Astrocyte (in vitro differentiated cells and primary cell): ENCODE data around the gene CLIC6. TPM values are rescaled to one million over a fixed set of nuclear protein-coding genes. Genes with fewer than 3 reads are reported as not detected.

Experiments used
- DNase-seq: peaks from one replicate; pipeline ENCODE4 v3.0.0-alpha.2; 2010; ENCODE audit warnings: low read depth
- FAIRE-seq: peaks from 2 replicates; lab custom pipeline; 2011; peaks lifted over from hg19 to GRCh38; lab: Jason Lieb, UNC
- H2AFZ ChIP-seq: 2 replicates; pipeline ENCODE4 v1.6.0; 2012; ENCODE audit warnings: low read depth, low read length, inconsistent platforms
- H3K27ac ChIP-seq: 2 replicates; pipeline ENCODE4 v1.5.1; 2011; ENCODE audit warnings: low read depth, low read length, inconsistent platforms
- H3K27me3 ChIP-seq: 2 replicates; pipeline ENCODE4 v1.6.0; 2011; ENCODE audit warnings: low read length, inconsistent platforms; ENCODE audit not compliant: insufficient read depth
- H3K36me3 ChIP-seq: 2 replicates; pipeline ENCODE4 v1.5.1; 2011; ENCODE audit warnings: low read length, inconsistent platforms; ENCODE audit not compliant: insufficient read depth
- H3K4me1 ChIP-seq: 2 replicates; pipeline ENCODE4 v1.5.1; 2011; ENCODE audit warnings: low read length, inconsistent platforms; ENCODE audit not compliant: insufficient read depth
- H3K4me2 ChIP-seq: 2 replicates; pipeline ENCODE4 v1.6.0; 2012; ENCODE audit warnings: low read length, inconsistent platforms
- H3K4me3 ChIP-seq: 2 replicates; pipeline ENCODE4 v1.5.1; 2011; ENCODE audit warnings: low read depth, mild to moderate bottlenecking, low read length, inconsistent platforms; ENCODE audit not compliant: insufficient read depth
- H3K79me2 ChIP-seq: 2 replicates; pipeline ENCODE4 v1.6.0; 2012; ENCODE audit warnings: mild to moderate bottlenecking, low read length, inconsistent platforms; ENCODE audit not compliant: insufficient read depth
- H3K9ac ChIP-seq: 2 replicates; pipeline ENCODE4 v1.6.0; 2012; ENCODE audit warnings: mild to moderate bottlenecking, low read length, inconsistent platforms
- H3K9me3 ChIP-seq: 2 replicates; pipeline ENCODE4 v1.5.1; 2012; ENCODE audit warnings: low read depth, mild to moderate bottlenecking, low read length, inconsistent platforms; ENCODE audit not compliant: insufficient read depth
- H4K20me1 ChIP-seq: 2 replicates; pipeline ENCODE4 v1.6.0; 2012; ENCODE audit warnings: low read length, inconsistent platforms; ENCODE audit not compliant: insufficient read depth
- H3K27ac Mint-ChIP-seq: one replicate; pipeline ENCODE4 v1.8.0; 2021; ENCODE audit warnings: mild to moderate bottlenecking, mixed read lengths; ENCODE audit not compliant: unreplicated experiment
- H3K27me3 Mint-ChIP-seq: one replicate; pipeline ENCODE4 v1.8.0; 2021; ENCODE audit warnings: low read depth, mixed read lengths; ENCODE audit not compliant: unreplicated experiment
- H3K36me3 Mint-ChIP-seq: one replicate; pipeline ENCODE4 v1.8.0; 2021; ENCODE audit warnings: low read depth, mixed read lengths; ENCODE audit not compliant: unreplicated experiment
- H3K4me1 Mint-ChIP-seq: one replicate; pipeline ENCODE4 v1.8.0; 2021; ENCODE audit warnings: low read depth, mixed read lengths; ENCODE audit not compliant: unreplicated experiment
- H3K4me3 Mint-ChIP-seq: one replicate; pipeline ENCODE4 v1.8.0; 2021; ENCODE audit warnings: mild to moderate bottlenecking, moderate library complexity, mixed read lengths; ENCODE audit not compliant: unreplicated experiment
- H3K9me3 Mint-ChIP-seq: one replicate; pipeline ENCODE4 v1.8.0; 2021; ENCODE audit warnings: mild to moderate bottlenecking, mixed read lengths; ENCODE audit not compliant: unreplicated experiment
- EZH2 ChIP-seq: IDR thresholded peaks from 2 replicates; pipeline ENCODE4 v1.6.1; 2012; ENCODE audit warnings: mild to moderate bottlenecking, low read length, inconsistent platforms; ENCODE audit not compliant: insufficient read depth
- total RNA-seq: library from RNA; stranded (reverse); gene quantifications from 2 replicates; pipeline ENCODE4 v1.2.1, GENCODE V29; 2021
- TF ChIP-seq, protein P1 (sequence below): IDR thresholded peaks from 2 replicates; pipeline ENCODE4 v1.5.1; 2011; ENCODE audit warnings: low read depth, mild to moderate bottlenecking, inconsistent platforms, low read length, moderate library complexity; ENCODE audit not compliant: insufficient read depth

The CLIC6 gene
- total RNA-seq, 1 donor from 2014 or later, result 0.30 TPM

DNA sequence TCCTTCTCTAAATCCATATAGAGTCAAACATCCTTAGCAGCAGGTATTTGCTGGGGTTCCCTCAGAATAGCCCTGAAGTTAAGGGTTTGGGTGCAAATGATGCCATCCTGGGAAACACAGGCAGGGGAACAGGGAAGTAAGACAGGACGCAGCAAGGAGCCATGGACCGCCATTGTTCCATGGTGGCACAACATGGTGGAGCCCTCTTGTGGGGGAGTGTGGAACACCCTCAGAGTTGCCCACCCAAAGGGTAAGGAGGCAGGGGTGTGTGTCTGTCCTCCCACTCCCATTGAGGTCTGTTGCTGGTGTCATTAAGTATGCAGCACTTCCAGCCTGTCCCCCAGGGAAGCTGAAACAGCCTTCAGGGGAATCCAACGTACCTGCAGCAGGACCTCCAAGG lies 33.5 kb upstream of the CLIC6 start:
- no peak for DNase-seq
- no peak overlapping the region for H3K27ac ChIP-seq

DNA sequence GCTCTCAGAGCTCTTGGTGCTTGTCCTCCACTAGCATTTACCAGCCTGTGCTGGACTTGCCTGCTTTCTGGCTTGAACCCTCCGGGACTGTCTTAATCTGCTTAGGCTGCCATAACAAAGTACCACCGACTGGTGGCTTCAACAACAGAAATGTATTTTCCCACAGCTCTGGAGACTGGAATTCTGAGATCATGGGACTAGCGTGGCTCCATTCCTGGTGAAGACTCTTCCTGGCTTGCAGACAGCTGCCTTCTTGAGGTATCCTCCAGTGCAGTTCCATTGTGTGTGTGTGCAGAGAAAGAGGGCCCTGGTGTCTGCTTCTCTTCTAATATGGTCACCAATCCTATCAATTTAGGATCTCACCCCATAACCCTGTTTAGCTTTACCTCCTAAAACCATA lies 31.8 kb upstream of the CLIC6 start:
- H3K4me3 ChIP-seq, result no peak overlapping the region
- Mint-ChIP-seq H3K4me1 (peaks cover 12% of the 10 kb centered on the region), H3K27me3 (peaks cover 33% of the 10 kb centered on the region), H3K9me3 (peaks cover 4% of the 10 kb centered on the region), H3K27ac (no peak overlapping the region), H3K36me3 (no peaks in the 10 kb centered on the region), H3K4me3 (no peak overlapping the region)
- peaks cover 11% of the 10 kb centered on the region for H3K4me1 ChIP-seq
- H3K9ac ChIP-seq, result no peak overlapping the region
- H3K4me2 ChIP-seq, result no peak overlapping the region
- TF ChIP-seq EZH2, result no peak
- TF ChIP-seq, protein P1, sequence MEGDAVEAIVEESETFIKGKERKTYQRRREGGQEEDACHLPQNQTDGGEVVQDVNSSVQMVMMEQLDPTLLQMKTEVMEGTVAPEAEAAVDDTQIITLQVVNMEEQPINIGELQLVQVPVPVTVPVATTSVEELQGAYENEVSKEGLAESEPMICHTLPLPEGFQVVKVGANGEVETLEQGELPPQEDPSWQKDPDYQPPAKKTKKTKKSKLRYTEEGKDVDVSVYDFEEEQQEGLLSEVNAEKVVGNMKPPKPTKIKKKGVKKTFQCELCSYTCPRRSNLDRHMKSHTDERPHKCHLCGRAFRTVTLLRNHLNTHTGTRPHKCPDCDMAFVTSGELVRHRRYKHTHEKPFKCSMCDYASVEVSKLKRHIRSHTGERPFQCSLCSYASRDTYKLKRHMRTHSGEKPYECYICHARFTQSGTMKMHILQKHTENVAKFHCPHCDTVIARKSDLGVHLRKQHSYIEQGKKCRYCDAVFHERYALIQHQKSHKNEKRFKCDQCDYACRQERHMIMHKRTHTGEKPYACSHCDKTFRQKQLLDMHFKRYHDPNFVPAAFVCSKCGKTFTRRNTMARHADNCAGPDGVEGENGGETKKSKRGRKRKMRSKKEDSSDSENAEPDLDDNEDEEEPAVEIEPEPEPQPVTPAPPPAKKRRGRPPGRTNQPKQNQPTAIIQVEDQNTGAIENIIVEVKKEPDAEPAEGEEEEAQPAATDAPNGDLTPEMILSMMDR, result no peak
- H2AFZ ChIP-seq, result no peak overlapping the region
- H3K27me3 ChIP-seq, result peaks cover 23% of the 10 kb centered on the region
- DNase-seq, result no peak
- H3K9me3 ChIP-seq, result no peaks in the 10 kb centered on the region
- FAIRE-seq, result no peak
- no peaks in the 10 kb centered on the region for H4K20me1 ChIP-seq
- H3K36me3 ChIP-seq, result no peaks in the 10 kb centered on the region
- no peak overlapping the region for H3K27ac ChIP-seq
- H3K79me2 ChIP-seq, result no peaks in the 10 kb centered on the region

More for the DNA sequence above, 33.5 kb upstream of the CLIC6 start:
- Mint-ChIP-seq H3K4me3 (no peak overlapping the region), H3K4me1 (peaks cover 5% of the 10 kb centered on the region), H3K27ac (no peak overlapping the region), H3K27me3 (peaks cover 39% of the 10 kb centered on the region), H3K36me3 (no peaks in the 10 kb centered on the region), H3K9me3 (peaks cover 4% of the 10 kb centered on the region)
- Histone ChIP-seq H3K36me3 (no peaks in the 10 kb centered on the region), H3K9me3 (no peaks in the 10 kb centered on the region), H3K4me3 (no peak overlapping the region), H3K27me3 (peaks cover 30% of the 10 kb centered on the region), H2AFZ (no peak overlapping the region), H4K20me1 (no peaks in the 10 kb centered on the region), H3K79me2 (no peaks in the 10 kb centered on the region), H3K4me2 (no peak overlapping the region), H3K9ac (no peak overlapping the region), H3K4me1 (peaks cover 3% of the 10 kb centered on the region)
- FAIRE-seq, result no peak
- TF ChIP-seq, protein P1, result no peak
- TF ChIP-seq EZH2, result no peak

DNA sequence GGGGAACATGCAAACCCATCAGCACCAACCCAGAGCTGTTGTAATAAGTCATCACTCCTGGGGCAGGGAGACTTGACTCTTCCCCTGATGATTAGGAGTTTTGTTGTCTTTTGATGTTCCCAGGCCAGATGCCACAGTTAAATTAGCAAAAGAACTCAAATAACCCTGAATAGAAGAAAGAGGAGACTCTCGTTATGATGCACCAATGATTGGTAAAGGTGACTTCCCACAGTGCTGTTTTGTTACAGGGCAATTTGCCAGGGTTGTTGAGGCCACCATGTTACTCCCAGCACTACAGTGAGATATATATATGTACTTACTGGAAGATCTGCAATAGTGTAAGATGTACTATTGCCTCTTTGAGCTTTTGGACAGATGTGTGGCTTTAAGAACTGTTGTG lies 29.5 kb upstream of the CLIC6 start:
- no peak overlapping the region for H3K9ac ChIP-seq
- peaks cover 24% of the 10 kb centered on the region for H3K4me1 Mint-ChIP-seq
- H2AFZ ChIP-seq, result no peak overlapping the region
- H3K4me3 ChIP-seq, result no peak overlapping the region
- no peak for TF ChIP-seq EZH2
- TF ChIP-seq, protein P1, result no peak
- no peaks in the 10 kb centered on the region for H3K36me3 Mint-ChIP-seq
- no peak overlapping the region for H3K4me3 Mint-ChIP-seq
- H3K27ac ChIP-seq, result no peak overlapping the region
- no peaks in the 10 kb centered on the region for H3K36me3 ChIP-seq
- peaks cover 11% of the 10 kb centered on the region for H3K4me1 ChIP-seq
- H4K20me1 ChIP-seq, result no peaks in the 10 kb centered on the region
- no peak for FAIRE-seq
- no peaks in the 10 kb centered on the region for H3K9me3 ChIP-seq
- no peak overlapping the region for H3K27ac Mint-ChIP-seq
- no peak for DNase-seq
- peaks cover 13% of the 10 kb centered on the region for H3K27me3 ChIP-seq
- peaks cover 4% of the 10 kb centered on the region for H3K9me3 Mint-ChIP-seq
- H3K4me2 ChIP-seq, result no peak overlapping the region
- H3K27me3 Mint-ChIP-seq, result peaks cover 16% of the 10 kb centered on the region
- no peaks in the 10 kb centered on the region for H3K79me2 ChIP-seq
